IPS DF 6.9 (cell line): ENCODE data around the gene ANKRD63.
A peak's percentile ranks its signal among the peaks of the same experiment; 100 is the strongest.

Experiments used
- DNase-seq: peaks from one replicate; pipeline ENCODE4 v3.0.0-alpha.2; 2013; ENCODE audit warnings: low read depth, low spot score
- H3K27ac ChIP-seq: one replicate; pipeline ENCODE4 v1.5.1; 2013; ENCODE audit warnings: low read length, control low read depth
- H3K27me3 ChIP-seq: 2 replicates; pipeline ENCODE4 v1.6.1; 2013; ENCODE audit warnings: mild to moderate bottlenecking, low read length; ENCODE audit not compliant: control insufficient read depth, insufficient read depth
- H3K36me3 ChIP-seq: 2 replicates; pipeline ENCODE4 v1.6.1; 2013; ENCODE audit warnings: low read length; ENCODE audit not compliant: control insufficient read depth, insufficient read depth
- H3K4me1 ChIP-seq: 2 replicates; pipeline ENCODE4 v1.6.1; 2013; ENCODE audit warnings: low read length; ENCODE audit not compliant: control insufficient read depth, insufficient read depth
- H3K4me3 ChIP-seq: 2 replicates; pipeline ENCODE4 v1.5.1; 2013; ENCODE audit warnings: mild to moderate bottlenecking, low read length
- H3K9me3 ChIP-seq: 2 replicates; pipeline ENCODE4 v1.6.1; 2013; ENCODE audit warnings: low read length, inconsistent platforms; ENCODE audit not compliant: control insufficient read depth, insufficient read depth
- WGBS: extraction: QIAGEN DNeasy Blood & Tissue Kit; methylation state at CpG from one replicate; pipeline ENCODE4 v1.1.7; 2013; ENCODE audit warnings: mixed read lengths, missing lambda C conversion rate; ENCODE audit not compliant: insufficient read length, insufficient coverage; 5-methylcytosine and 5-hydroxymethylcytosine counted together

The ANKRD63 gene

GRCh38 chr15:40242213-40242599, 40.7 kb downstream of the ANKRD63 start:
- H3K27ac ChIP-seq: no peak overlapping the region
- H3K9me3 ChIP-seq: no peaks in the 10 kb centered on the region

GRCh38 chr15:40241269-40242212, 41.3 kb downstream of the ANKRD63 start:
- H3K9me3 ChIP-seq: no peaks in the 10 kb centered on the region
- H3K27me3 ChIP-seq: no peaks in the 10 kb centered on the region
- no peaks in the 10 kb centered on the region for H3K36me3 ChIP-seq
- H3K27ac ChIP-seq: no peak overlapping the region
- DNase-seq: no peak
- no peak overlapping the region for H3K4me3 ChIP-seq
- H3K4me1 ChIP-seq: peaks cover 15% of the 10 kb centered on the region
- no CpG with 5 or more reads among the region's 14 CpGs for WGBS

More at GRCh38 chr15:40242213-40242599, 40.7 kb downstream of the ANKRD63 start:
- no peak for DNase-seq
- Histone ChIP-seq H3K4me1 (peaks cover 15% of the 10 kb centered on the region), H3K27me3 (no peaks in the 10 kb centered on the region), H3K4me3 (no peak overlapping the region), H3K36me3 (no peaks in the 10 kb centered on the region)
- no CpG with 5 or more reads among the region's 10 CpGs for WGBS

GRCh38 chr15:40240619-40241221, 42.1 kb downstream of the ANKRD63 start:
- Histone ChIP-seq H3K9me3 (no peaks in the 10 kb centered on the region), H3K27ac (no peak overlapping the region), H3K36me3 (no peaks in the 10 kb centered on the region), H3K4me3 (no peak overlapping the region), H3K27me3 (no peaks in the 10 kb centered on the region), H3K4me1 (peaks cover 13% of the 10 kb centered on the region)
- WGBS: no CpG with 5 or more reads among the region's 10 CpGs
- DNase-seq: no peak

GRCh38 chr15:40239693-40240618, 42.9 kb downstream of the ANKRD63 start:
- H3K4me1 ChIP-seq: peaks cover 10% of the 10 kb centered on the region
- no peaks in the 10 kb centered on the region for H3K9me3 ChIP-seq
- no peak overlapping the region for H3K27ac ChIP-seq
- H3K27me3 ChIP-seq: no peaks in the 10 kb centered on the region
- H3K36me3 ChIP-seq: no peaks in the 10 kb centered on the region
- DNase-seq: no peak
- H3K4me3 ChIP-seq: no peak overlapping the region
- WGBS: no CpG with 5 or more reads among the region's 19 CpGs

- Histone ChIP-seq H3K36me3 (no peaks in the 10 kb centered on the region), H3K4me1 (peaks cover 9% of the 10 kb centered on the region), H3K27ac (no peak overlapping the region), H3K4me3 (peak overlapping the region; percentile 17; the same call in 1 of the 2 replicates), H3K9me3 (no peaks in the 10 kb centered on the region), H3K27me3 (no peaks in the 10 kb centered on the region)
- WGBS: no CpG with 5 or more reads among the region's 5 CpGs
- no peak for DNase-seq
Observed at GRCh38 chr15:40239404-40239692, 43.5 kb downstream of the ANKRD63 start.

GRCh38 chr15:40238532-40239403, 44.1 kb downstream of the ANKRD63 start, which contains the start of gene PAK6:
PAK6 (plus strand) TSS chr15:40239063; CDS start chr15:40264786, 25,723 bp downstream.
- DNase-seq: no peak
- no CpG with 5 or more reads among the region's 39 CpGs for WGBS
- H3K27ac ChIP-seq: no peak within 1 kb of the TSS

GRCh38 chr15:40235201-40235885, 47.5 kb downstream of the ANKRD63 start:
- H3K4me1 ChIP-seq: peaks cover 9% of the 10 kb centered on the region
- no peaks in the 10 kb centered on the region for H3K27me3 ChIP-seq
- no peaks in the 10 kb centered on the region for H3K36me3 ChIP-seq
- WGBS: no CpG with 5 or more reads among the region's 4 CpGs
- no peak for DNase-seq
- H3K27ac ChIP-seq: no peak overlapping the region
- H3K4me3 ChIP-seq: no peak overlapping the region
- H3K9me3 ChIP-seq: no peaks in the 10 kb centered on the region

More at GRCh38 chr15:40238532-40239403, 44.1 kb downstream of the ANKRD63 start, which contains the start of gene PAK6:
- no peaks in the 10 kb centered on the region for H3K27me3 ChIP-seq
- H3K4me3 ChIP-seq: peak within 1 kb of the TSS; percentile 17; the same call in 1 of the 2 replicates
- peaks cover 9% of the 10 kb centered on the region for H3K4me1 ChIP-seq
- H3K9me3 ChIP-seq: no peaks in the 10 kb centered on the region
- no peaks in the 10 kb centered on the region for H3K36me3 ChIP-seq

GRCh38 chr15:40234783-40235182, 48.1 kb downstream of the ANKRD63 start:
- H3K4me3 ChIP-seq: no peak overlapping the region
- H3K27me3 ChIP-seq: no peaks in the 10 kb centered on the region
- H3K27ac ChIP-seq: no peak overlapping the region
- WGBS: no CpG with 5 or more reads among the region's 4 CpGs
- H3K9me3 ChIP-seq: no peaks in the 10 kb centered on the region
- no peak for DNase-seq
- peaks cover 7% of the 10 kb centered on the region for H3K4me1 ChIP-seq
- H3K36me3 ChIP-seq: peaks cover 3% of the 10 kb centered on the region; the same call in 1 of the 2 replicates
